Effector CD4-positive, alpha-beta T cell (primary cell): ENCODE data around the gene MRPL36.

Experiments
- DNase-seq: peaks from one replicate; pipeline ENCODE4 v3.0.0-alpha.2; 2020

MRPL36 gene

DNA sequence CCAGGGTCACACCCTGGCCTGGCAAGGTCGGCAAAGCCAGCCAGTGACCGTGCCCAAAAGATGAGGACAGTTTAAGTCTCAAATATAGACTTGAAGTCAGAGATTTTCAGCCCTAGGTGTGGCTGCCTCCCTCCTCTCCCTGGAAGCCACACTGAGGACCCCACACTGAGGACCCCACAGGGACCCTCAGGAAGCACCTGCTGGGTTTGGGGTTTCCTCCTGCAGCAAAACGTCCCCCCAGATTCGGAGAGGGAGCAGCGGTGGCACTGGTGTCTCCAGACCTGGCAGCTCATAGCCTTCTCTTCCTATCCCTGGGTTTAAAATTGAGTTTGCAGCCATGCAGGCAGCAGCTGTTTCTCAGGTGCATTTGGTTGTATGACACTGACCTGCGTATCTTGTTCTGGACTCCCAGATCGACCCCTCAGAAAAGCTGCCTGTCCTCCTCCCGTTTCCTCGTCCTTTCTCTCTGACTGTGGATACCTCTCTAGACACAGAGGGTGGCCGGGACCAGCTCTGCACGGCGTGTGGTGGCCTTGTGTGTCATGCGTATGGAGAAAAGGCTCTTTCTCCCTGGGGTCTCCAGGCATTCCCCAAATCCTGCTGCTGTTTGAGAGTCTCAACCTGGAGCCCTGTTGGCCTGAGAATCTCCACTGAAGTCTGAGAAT, 36.6 kb downstream of the MRPL36 start:
- DNase-seq: no peak

GRCh38 chr5:1762121-1762882, 37.3 kb downstream of the MRPL36 start:
- DNase-seq: no peak

DNA sequence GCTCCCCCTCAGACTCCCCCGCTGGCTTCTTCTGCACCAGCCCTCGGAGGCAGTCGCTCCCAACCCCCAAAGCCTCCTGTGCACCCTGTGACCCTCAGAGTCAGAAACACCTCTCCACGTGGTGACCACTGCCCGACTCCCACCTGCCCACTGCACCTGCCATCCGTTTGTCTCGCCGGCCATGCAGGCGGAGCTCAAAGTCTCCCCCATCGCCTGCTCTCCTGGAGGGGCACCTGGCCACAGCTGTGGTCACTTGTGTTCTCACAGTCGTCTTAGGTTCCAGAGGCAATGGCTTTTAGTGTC, 38.2 kb downstream of the MRPL36 start:
- DNase-seq: no peak

GRCh38 chr5:1760656-1761452, 38.8 kb downstream of the MRPL36 start:
- no peak for DNase-seq

GRCh38 chr5:1760231-1760630, 39.4 kb downstream of the MRPL36 start:
- no peak for DNase-seq

GRCh38 chr5:1759378-1759970, 40.2 kb downstream of the MRPL36 start:
- no peak for DNase-seq

DNA sequence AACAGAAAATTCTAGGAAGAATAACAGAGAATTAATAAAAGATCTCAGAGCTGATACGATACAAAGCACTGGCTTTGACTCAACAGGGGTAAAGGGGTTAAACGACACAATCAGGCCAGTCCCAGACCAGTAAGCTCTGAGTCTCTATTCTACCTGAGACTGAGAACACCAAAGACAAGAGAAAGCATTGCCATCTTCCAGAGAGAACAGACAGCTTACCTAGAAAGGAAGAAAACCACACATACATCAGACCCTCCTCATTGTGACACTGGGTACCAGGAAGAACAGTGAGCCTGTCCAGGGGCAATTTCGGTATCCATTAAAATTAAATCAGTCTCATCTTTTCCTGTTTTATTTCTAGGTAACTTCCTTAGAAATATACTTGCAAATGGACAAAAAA, 41.1 kb downstream of the MRPL36 start:
- DNase-seq: no peak

GRCh38 chr5:1757511-1757910, 42.1 kb downstream of the MRPL36 start:
- no peak for DNase-seq

DNA sequence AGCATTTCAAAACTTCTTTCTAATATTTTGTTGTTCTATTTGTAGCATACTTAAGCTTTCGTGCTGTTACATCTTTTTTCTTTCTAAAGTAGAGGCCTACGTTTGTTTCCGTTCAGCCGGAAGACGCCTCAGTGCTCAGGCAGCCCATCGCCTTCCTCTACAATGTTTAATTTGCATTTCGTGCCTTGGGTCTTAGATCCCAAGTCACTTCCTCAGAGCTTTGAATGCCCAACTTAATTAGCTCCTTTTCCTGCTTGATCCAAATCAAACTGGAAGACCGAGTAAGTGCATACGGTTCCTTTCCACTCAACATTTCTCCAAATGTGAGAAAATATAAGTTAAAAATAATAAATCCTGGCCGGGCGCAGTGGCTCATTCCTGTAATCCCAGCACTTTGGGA, 43.2 kb downstream of the MRPL36 start:
- DNase-seq: no peak

GRCh38 chr5:1755321-1755949, 44.2 kb downstream of the MRPL36 start:
- no peak for DNase-seq

- DNase-seq: no peak
These were observed 45.0 kb downstream of the MRPL36 start for GRCh38 chr5:1754531-1755220.

- DNase-seq: no peak
These were observed 46.1 kb downstream of the MRPL36 start for GRCh38 chr5:1753490-1753889.

DNA sequence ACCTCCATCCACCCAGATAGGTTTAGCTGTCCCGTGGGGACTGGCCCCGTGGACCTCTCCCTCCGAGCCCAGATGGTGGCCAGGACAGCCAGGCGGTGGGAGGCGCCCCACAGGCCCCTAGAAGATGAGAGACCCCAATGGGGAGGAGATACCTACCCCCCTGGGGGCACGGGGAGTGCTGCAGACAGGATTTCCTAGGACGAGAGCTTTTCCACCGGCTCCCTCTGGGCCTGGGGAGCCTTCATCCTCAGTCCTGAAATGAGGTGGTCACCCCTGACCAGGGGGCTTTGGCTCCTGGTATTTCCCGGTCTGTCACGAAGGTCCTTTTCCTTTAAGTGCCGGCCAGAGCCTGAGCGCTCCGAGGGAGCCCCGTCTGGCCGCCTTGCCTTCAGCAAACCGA, 46.8 kb downstream of the MRPL36 start:
- no peak for DNase-seq

DNA sequence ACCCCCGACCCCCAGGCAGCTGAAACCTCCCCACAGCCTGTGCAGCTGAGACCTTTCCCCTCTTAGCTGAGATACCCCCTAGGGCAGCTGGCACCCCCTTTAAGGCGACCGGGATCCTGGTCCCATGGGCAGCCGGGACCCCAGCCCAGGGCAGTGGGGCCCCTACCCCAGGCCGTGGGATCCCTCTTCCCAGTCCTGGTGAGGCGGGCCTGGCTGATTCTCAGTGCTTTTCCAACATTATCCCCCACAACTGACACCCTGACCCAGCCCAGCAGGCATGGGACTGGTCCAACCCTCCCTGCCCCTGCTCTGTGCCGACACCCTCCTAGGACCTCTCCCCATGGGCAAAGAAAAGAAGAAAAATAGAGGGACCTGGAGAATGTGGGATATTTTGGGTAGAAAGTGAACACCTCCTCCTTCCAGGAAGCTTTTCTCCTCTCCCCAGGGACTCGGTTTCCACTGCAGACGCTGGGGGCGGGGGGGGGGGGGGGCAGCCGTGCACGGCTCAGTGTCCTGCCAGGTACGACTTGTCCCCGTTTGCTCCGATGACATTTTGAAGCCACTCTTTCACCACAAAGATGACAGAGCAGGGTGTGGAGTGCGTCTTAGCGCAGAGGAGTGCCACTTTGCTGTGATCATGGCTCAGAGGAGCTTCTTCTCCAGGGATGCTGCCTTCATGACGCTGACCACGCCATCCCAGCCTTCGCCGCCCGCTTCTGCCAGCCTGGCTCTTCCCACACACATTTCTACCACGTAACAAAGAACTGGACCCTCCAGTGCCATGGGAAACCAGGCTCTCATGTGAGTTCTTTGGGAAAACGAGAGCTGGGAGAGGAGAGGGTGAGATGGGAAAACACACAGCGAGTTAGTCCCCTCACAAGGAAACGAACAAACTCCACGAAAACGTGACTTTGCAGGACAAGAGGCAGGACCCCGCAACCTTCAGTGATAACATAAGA, 47.5 kb downstream of the MRPL36 start:
- no peak for DNase-seq

DNA sequence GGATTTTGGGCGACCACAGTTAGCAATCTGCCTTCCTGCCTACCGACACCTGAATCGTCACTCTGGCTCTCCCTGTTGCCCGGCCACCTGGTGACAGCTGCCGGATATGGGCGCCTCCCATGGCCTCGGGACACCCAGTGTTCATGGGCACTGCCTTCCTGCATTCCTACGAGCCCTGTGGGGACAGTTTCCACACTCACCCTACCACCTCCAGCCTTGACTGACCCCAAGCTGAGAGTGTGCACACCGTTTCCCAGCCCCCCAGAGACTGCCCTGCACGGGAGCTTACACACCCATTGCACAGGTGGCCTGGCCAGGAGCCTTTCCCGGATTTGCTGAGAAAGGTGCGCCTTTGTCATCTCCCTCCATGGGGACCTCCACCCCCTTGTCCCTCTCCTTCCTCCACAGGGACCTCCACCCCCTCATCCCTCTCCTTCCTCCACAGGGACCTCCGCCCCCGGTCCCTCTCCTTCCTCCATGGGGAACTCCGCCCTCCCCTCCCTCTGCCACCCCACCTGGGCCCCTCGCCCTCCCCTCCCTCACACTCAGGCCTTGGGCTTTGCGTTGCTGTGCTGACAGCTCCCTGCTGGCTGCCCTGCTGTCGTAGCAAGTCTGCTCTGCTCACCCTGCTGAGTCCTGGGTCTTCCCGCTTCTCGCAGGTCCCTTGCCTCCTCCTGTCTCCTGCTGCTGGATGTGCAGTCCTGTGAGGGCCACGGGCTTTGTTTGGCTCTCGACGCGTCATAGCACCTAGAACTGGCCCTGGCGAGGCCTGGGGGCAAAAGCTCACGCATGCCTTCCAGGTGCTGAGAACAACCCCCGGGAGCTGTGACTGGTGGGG, 48.4 kb downstream of the MRPL36 start:
- DNase-seq: no peak

DNA sequence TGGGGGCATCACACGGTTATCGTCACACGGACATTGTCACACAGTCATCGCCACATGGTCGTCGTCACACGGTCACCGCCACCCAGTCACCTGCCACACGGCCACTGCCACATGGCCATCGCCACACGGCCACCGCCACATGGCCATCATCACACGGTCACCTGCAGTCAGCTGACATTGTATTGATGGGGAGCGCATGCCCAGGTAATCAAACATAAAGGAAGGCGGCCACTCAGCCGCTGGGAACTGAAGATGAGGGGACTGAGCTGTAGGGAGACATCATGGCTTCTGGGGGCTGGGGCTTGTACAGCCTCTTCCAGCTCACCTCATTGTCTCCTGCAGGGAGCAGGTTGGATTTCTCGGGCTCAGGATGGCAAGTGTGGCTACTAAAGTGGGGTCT, 49.2 kb downstream of the MRPL36 start:
- no peak for DNase-seq

DNA sequence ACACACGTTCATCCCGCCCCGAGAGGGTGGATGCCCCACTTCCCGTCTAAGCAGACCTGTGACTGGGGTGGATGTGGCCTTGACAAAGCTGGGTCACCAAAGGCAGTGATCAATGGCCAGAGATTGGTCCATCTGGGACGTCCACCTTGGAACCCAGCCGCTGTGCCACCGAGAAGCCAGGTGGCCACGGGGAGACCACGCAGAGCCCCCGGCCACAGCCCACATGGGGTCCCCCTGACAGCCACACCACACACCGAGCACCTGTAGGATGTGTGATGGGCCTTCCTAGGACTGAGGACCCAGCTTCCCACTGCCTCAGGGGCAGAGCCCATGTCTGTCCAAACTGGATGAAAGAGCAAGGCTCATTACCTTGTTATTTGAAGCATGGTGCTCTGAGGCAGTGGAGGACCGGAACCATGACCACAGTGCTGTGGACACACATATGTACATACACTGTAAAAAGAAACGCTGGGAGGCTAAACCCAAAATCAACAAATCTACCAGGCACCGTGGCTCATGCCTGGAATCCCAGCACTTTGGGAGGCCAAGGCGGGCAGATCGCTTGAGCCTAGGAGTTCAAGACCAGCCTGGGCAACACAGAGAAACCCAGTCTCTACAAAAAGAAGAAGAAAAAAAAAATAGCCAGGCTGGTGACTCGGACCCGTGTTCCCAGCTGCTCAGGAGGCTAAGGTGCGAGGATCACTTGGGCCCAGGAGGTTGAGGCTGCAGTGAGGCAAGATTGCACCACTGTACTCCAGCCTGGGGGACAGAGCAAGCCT, 50.1 kb downstream of the MRPL36 start:
- DNase-seq: no peak

DNA sequence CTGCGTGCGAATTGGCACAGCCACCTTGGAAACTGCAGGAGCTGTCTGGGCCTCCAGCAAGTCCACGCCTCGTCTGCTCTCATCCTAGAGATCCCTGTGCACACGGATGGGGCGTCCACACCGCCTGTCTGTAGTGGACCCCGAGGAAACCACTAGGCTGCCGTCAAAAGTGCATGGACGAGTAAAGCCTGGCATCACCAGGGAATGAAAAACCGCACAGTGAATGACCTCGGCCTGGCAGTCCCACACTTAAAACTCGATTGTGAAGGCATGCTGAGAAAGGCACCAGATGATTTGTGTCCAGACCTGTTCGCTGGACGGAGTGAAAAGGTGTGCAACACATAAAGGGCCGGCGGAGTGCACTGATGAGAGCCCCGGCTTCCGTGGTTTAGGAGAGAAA, 50.8 kb downstream of the MRPL36 start:
- no peak for DNase-seq
